DND-41 (cell line): ENCODE measurements around the gene CERKL.

Source experiments
- EZH2 ChIP-seq: IDR thresholded peaks from 3 replicates; pipeline ENCODE4 v1.6.1; 2012; ENCODE audit warnings: borderline replicate concordance, low read depth, mild to moderate bottlenecking, moderate library complexity, low read length, inconsistent platforms; ENCODE audit not compliant: severe bottlenecking
- TF ChIP-seq, protein P1 (sequence below): IDR thresholded peaks from 2 replicates; pipeline ENCODE4 v1.5.1; 2012; ENCODE audit warnings: borderline replicate concordance, low read length, moderate library complexity, mild to moderate bottlenecking; ENCODE audit not compliant: poor library complexity, severe bottlenecking; ENCODE audit errors: extremely low read depth

DNA sequence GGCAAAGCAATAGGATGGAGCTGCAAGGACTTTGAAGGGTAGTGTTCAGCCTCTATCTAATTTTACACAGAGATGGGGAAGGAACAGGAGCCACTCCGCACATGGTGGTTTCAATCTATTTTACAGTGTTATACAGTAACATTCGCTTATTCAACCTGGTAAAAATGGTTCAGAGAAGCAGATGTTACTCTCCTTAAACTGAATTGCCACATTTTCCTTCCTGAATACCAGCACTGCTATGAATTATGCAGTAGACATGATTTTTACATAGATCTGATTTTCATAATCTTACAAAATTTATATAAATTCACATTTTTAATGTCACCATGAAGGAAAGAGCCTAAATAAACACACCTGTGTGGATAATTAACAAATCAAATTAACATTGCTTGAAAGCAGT is 114.7 kb downstream of the CERKL start:
- TF ChIP-seq, protein P1, sequence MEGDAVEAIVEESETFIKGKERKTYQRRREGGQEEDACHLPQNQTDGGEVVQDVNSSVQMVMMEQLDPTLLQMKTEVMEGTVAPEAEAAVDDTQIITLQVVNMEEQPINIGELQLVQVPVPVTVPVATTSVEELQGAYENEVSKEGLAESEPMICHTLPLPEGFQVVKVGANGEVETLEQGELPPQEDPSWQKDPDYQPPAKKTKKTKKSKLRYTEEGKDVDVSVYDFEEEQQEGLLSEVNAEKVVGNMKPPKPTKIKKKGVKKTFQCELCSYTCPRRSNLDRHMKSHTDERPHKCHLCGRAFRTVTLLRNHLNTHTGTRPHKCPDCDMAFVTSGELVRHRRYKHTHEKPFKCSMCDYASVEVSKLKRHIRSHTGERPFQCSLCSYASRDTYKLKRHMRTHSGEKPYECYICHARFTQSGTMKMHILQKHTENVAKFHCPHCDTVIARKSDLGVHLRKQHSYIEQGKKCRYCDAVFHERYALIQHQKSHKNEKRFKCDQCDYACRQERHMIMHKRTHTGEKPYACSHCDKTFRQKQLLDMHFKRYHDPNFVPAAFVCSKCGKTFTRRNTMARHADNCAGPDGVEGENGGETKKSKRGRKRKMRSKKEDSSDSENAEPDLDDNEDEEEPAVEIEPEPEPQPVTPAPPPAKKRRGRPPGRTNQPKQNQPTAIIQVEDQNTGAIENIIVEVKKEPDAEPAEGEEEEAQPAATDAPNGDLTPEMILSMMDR = no peak
- TF ChIP-seq EZH2 = no peak
